A673 (cell line): ENCODE data around the gene COA1.

Source experiments
- CTCF ChIP-seq: fragments of 300-800, 200-600 bp; sonication (generic); conservative IDR thresholded peaks from 2 replicates; pipeline ENCODE4 v1.5.1; 2017; ENCODE audit warnings: low read depth, mild to moderate bottlenecking, antibody characterized with exemption, low read length, moderate library complexity, mixed read lengths
- EZH2 ChIP-seq: fragments of 200-600 bp; sonication (generic); IDR thresholded peaks from 2 replicates; pipeline ENCODE4 v1.6.1; 2017; ENCODE audit warnings: borderline replicate concordance, low read depth, mild to moderate bottlenecking, mixed read lengths, antibody characterized with exemption, low read length; ENCODE audit not compliant: poor library complexity, severe bottlenecking

- TF ChIP-seq CTCF (no peak), EZH2 (no peak)
These were observed 40.2 kb downstream of the COA1 start for GRCh38 chr7:43689115-43689514.
